ENCODE data around the gene TLE5. TPM values are rescaled to one million over a fixed set of nuclear protein-coding genes. Genes with fewer than 3 reads are reported as not detected.

Gene TLE5, protein sequence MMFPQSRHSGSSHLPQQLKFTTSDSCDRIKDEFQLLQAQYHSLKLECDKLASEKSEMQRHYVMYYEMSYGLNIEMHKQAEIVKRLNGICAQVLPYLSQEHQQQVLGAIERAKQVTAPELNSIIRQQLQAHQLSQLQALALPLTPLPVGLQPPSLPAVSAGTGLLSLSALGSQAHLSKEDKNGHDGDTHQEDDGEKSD
- polyA plus RNA-seq (ENCODE audit: insufficient read length in 3 of 3): 100 to 1,000 TPM; 421 to 476 (median 472) TPM

DNA sequence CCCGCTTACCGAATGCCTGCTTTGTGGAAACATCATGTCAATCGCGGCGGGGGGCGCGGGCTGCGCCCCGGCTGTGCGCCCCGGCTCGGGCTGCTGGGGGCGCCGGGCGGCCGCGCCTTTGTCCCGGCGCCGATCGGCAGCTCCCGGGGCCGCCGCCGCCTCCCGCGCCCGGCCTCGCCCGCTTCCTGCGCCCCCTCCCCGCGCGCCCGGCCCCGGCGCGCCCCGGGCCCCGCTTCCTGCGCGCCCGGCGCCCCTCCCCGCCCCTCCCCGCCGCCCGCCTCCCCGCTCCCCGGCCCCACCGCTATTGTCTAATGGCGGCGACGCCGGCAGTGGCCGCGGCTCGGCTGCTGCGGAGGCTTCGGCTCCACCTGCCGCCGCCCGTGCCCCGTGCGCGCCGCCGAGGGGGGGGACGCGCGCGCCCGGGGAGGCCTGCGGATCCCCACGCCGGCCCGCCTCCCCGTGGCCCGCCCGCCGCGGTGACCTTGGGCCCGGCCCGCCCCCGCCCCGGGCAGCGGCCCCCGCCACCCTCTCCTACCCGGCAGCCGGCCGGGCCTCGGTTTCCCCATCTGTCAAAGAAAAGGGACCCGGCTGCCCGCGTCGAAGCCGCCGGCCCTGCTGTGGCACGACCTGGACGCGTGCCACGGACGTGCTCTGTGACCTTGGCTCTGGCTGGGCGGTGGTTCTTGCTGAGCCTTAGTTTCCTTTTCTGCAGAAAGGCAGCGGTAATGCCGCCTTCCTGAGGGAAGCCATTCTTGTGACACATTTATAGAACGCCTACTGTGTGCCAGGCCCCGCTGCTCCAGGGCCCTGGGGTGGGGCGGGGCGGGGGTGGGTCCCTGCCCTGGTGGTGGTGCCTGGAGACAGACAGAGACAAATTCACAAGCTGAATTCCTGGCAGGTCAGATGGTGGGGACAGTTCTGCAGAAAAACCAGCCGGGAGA, at the start of gene TLE5:
Gene TLE5, minus strand, starts transcription at position 331 of the 941 bp plus-strand sequence. Its CDS starts 295 bp downstream, at position 36.
- no peak for DNase-seq (ENCODE audit: low read depth in 3 of 3, low spot score in 2 of 3)

GRCh38 chr19:3111586-3112247, 49.4 kb upstream of the TLE5 start:
- DNase-seq (ENCODE audit: low read depth in 3 of 3, low spot score in 2 of 3): no peak

- DNase-seq (ENCODE audit: low read depth in 3 of 3, low spot score in 2 of 3): no peak
Observed at GRCh38 chr19:3110126-3110825, 48.0 kb upstream of the TLE5 start.

GRCh38 chr19:3109491-3109890, 47.2 kb upstream of the TLE5 start:
- DNase-seq (ENCODE audit: low read depth in 3 of 3, low spot score in 2 of 3): no peak

GRCh38 chr19:3108775-3109174, 46.5 kb upstream of the TLE5 start:
- no peak for DNase-seq (ENCODE audit: low read depth in 3 of 3, low spot score in 2 of 3)

DNA sequence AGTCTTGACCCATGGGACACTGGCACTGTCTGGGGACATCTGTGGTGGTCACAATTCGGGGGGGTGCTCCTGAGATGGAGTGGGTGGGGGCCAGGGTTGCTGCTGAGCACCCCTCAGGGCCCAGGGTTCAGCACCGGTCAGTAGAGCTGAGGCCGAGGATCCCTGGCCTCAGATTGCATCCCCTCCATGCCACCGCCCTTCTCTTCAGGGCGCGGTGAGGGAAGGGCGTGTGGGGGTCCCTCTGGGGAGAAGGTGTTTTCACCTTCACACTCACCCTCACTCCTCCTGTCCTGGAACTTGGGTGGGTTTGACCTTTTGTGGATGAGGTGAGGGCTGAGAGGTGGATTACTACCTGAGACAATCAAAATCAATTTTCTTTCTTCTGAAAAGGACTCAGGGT, 45.4 kb upstream of the TLE5 start:
- no peak for DNase-seq (ENCODE audit: low read depth in 3 of 3, low spot score in 2 of 3)

DNA sequence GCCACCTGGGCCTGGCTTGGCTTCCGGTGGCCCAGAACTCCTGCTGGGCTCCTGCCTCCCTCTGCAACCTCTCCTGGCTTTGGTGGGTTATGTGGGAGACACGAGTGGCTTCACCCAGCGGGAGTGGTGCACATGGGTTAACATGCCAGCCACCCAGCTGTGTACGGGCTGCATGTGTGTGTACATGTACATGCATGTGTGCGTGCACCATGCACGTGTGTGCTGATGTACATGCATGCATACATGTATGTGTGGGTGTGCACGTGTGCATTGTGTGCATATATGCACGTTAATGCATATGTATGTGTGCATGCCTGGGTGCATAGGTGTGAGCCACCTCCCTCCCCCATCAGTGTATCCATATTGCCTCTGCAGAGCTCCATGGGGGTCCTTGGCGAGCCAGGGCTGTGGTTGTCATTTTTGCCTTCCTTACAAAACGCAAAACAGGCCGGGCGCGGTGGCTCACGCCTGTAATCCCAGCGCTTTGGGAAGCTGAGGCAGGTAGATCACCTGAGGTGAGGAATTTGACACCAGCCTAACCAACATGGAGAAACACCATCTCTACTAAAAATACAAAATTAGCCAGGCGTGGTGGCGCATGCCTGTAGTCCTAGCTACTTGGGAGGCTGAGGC, 44.3 kb upstream of the TLE5 start:
- no peak for DNase-seq (ENCODE audit: low read depth in 3 of 3, low spot score in 2 of 3)

- DNase-seq (ENCODE audit: low read depth in 3 of 3, low spot score in 2 of 3): no peak
Observed at GRCh38 chr19:3105641-3106508, 43.6 kb upstream of the TLE5 start.

GRCh38 chr19:3104708-3104983, 42.4 kb upstream of the TLE5 start:
- DNase-seq (ENCODE audit: low read depth in 3 of 3, low spot score in 2 of 3): no peak

DNA sequence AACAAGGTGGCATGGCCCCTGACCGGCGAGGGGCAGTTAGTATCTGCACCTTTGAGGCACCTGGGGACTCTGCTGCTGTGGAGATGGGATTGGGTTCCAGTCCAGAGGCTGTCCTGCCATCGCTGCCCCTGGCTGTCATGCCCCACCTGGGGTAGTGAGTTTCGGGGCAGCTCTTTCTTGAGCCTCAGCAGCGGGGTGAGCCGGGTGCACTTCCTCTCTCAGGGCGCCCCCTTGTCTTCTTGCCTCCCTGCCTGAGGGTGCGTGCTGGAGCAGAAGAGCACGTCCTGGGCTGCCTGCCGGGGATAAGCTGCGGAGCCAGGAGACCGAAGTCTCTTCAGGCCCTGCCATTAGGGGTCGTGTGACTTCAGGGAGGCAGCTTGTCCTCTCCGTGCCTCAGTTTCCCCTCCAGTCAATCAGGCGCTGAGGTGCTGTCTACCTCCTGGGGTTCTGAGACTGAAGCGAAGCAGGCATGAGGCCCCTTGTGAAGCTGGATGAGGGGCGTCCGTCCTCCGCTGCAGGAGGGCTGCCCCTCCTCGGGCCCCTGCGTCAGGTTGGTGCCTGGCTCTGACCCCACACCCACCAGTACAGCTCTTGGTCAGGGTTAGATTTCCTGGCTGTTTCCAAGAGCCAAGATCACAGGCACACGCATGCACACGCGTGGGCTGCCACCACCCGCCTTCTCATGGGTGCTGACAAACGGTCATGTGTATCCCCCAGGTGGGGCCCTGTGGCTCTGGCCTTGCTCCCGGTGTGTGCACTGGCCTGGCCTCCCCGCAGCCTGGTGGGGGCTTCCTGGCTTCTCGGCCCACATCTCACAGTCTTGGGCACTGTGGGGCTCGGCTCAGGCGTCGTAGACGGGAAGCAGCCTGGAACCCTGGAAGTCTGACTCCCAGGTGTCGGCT, 40.2 kb upstream of the TLE5 start:
- DNase-seq (ENCODE audit: low read depth in 3 of 3, low spot score in 2 of 3): no peak

DNA sequence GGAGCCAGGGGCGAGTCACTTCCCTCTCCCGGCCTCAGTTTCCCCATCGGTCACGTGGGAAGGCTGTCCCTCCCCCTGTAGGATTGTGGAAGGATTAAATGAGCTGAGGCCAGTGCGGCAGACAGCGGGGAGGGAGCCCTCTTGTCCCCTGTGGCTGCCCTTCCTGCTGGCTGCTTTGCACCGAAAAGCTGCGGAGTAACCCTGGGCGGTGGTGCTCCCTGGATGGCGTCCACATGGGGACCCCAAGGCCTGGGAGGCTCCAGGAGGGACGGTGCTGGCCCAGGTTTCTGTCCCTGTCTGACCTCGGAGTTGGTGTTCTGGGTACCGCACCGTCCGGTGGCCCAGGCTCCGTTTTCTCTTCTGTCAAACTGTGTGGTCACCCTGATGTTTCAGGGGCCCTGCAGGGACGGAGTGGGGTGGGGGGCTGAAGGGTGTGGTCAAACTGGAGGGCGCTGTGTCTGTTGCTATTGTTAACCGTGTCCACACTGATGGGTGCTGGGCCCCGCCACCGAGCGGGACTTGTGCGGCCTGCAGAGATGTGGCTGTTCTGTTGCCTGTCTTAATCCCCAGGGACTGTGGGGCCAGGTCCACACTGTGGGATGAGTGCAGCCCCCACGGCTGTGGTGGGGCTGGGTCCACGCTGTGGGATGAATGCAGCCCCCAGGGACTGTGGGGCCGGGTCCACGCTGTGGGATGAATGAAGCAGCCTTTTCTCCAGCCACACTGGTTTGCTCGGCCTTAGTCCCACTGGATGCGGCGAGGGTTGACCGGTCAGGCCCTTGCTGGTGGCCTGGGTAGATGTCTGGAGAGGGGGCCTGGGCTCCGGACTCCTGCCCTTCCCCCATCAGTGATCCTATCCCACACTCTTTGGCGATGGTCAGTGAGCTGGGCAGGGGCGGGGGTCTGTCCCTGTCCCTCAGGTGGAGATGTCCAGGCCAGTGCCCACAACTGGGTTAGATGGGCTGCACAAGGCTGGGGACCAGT, 38.7 kb upstream of the TLE5 start:
- no peak for DNase-seq (ENCODE audit: low read depth in 3 of 3, low spot score in 2 of 3)

DNA sequence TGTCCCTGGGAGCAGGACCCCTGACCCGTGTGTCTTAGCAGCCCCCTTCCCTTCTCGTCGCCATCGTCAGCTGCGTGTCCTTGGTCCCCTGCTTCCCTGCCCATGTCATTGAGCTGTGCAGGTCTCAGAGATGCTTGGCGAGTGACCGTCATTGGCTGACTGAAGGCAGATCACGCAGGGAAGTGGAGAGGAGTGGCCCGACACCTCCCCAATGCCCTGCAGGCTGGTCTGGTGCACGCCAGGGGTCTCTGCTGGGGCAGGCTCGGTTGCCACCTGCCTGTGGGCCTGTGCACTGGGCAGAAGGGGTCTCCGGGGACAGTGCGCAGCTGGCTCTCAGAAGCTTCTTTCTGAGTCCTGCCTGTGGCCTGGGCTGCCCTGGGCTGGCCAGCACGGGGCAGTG, 38.0 kb upstream of the TLE5 start:
- DNase-seq (ENCODE audit: low read depth in 3 of 3, low spot score in 2 of 3): no peak

DNA sequence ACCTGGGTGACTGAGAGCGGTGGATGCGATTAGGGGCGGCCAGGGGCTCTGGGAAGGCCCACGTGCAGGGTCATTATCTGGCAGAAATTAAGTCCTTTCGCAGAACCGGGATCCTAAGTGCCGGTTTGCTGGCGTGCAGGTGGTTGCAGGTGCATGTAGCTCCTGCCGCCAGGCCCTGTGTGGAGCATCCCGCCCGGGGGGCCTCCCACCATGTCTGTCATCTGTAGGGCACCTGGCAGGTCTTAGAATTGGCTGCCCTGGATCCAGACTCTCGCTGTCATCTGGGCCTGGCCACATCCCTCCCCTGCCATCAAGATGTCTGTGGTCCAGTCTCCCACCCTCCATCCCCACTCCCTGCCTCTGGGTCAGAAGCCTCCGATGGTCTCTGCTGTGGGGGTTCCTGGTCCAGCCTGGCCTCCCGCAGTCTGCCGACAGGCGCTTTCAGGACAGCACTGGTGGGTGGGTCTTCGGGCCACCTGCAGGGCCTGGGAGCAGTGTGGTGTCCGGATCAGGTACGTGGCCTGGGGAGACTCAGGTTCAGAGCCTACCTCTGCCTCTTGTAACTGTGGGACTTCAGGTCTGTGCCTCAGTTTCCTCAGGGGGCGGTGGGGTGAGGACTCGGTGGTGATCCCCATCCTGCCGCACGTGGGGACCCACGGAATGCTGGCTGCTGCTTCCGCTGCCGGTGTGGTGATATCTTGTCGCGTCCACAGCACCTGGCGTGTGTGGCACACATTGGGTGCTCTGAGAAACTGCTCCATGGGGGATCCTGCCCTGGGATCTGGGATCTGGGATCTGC, 37.3 kb upstream of the TLE5 start:
- DNase-seq (ENCODE audit: low read depth in 3 of 3, low spot score in 2 of 3): no peak

DNA sequence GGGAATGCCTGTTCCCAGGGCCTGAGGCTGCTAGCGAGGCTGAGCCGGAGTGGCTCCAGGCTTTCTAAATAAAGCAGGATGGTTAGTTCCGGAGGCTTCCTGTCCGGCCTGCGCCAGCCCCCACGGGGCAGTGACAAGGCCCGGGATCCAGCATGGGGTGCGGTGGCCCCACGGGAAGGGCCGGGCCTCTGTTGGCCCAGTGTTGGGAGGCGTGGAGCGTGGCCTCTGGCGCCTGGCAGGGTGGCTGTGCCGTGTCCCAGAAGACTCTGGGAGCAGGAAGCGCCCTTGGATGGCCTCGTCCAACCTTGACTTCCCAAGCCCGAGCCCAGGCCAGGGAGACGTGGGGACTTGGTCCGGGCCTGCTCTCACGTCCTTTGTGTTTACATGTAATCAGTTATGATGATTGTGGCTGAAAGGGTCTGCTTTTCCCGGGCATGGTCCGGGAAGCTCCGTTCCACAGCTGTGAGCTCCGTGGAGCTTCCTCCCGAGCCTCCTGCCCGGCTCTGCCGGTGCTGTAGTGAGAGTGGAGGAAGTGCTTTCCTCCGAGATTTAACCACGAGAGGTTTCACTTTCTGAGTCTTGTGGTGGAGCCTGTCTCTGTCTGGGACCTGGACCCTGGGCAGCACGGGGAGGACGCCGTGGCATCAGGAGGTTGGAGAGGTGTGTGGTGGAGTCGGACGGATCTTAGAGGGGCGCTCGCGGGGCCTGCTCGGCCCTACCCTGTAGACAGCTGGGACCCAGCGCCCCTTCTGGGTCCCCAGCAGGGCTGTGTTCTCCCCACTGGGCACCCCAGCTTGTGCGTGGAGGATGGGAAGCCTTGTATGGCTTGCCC, 36.4 kb upstream of the TLE5 start:
- DNase-seq (ENCODE audit: low read depth in 3 of 3, low spot score in 2 of 3): no peak

DNA sequence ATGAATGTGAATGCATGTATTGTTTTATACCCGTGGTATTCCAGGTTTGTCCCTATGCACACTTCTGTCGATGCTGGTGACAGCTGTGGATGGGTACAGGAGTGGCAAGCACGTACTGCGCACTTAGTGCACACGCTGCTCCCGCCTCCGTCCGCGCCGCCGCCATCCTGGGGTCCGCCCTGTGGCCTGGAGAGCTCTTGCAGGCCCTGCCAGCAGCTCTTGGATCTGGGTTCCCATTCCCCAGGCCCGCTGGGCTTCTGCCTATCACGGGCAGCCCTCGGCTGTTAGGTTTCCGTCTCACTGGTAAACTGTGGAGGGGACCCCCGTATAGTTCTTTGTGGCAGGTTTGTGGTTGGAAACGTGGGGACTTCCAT, 35.8 kb upstream of the TLE5 start:
- DNase-seq (ENCODE audit: low read depth in 3 of 3, low spot score in 2 of 3): no peak

DNA sequence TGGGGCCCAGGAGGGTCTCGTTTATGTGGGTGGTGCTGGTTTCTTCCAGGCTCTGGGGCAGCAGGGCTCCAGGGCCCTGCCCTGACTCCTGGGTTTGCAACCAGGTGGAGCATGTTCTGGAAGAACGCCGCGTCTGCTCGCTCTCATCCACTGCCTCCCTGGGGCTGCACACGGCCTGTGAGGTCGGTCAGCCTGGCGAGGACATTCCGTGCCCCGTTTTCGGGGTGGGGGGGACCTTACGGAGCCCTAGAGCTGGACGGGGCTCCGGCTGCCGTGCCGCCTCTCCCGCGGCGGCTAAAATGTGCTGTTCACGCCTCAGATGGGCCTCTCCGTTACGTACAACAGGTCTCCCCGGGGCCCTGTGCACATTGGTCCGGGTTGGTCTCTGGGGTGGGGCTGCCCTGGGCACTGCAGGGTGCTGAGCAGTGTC, 35.2 kb upstream of the TLE5 start:
- no peak for DNase-seq (ENCODE audit: low read depth in 3 of 3, low spot score in 2 of 3)

Measured in right renal cortex interstitium (tissue), 3 donors.